Ramos (cell line): ENCODE data around the gene IPPK.
"Not testable (repeated sequence)": the region's sequence is repeated elsewhere in the genome, so short reads cannot be mapped to it uniquely, and the experiment has no call there.

ENCODE experiments used
- in situ Hi-C: fragments of 300-500 bp; cut with MboI; formaldehyde crosslinking; loops from one replicate; pipeline ENCODE4 v1.14.3; 2022; ENCODE audit warnings: low sequenced_read_pairs; ENCODE audit not compliant: unreplicated experiment

Gene IPPK

DNA sequence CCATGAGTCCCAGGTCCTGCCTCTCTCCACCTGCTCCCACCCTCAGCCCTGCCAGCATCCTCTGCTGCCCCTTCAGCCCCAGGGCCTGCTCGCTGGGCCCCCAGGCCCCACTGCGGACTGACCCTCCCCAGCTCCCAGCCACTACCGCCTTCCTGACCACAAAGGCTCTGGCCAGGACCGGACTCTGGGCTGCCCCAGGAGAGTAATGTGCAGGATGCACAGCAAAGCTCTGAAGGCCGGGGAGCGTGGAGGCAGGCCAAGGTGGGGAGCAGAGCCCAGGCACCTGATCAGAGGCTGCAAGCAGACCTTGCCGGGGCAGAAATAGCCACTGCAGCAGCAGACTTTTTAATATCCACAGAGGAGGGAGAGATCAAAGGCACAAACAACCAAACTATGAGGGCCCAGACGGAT lies 27.9 kb downstream of the IPPK start:
- in situ Hi-C loops = loop anchor here (25.0 kb wide), 1 partner anchor 330 kb away; no protein-coding TSS in a partner anchor

DNA sequence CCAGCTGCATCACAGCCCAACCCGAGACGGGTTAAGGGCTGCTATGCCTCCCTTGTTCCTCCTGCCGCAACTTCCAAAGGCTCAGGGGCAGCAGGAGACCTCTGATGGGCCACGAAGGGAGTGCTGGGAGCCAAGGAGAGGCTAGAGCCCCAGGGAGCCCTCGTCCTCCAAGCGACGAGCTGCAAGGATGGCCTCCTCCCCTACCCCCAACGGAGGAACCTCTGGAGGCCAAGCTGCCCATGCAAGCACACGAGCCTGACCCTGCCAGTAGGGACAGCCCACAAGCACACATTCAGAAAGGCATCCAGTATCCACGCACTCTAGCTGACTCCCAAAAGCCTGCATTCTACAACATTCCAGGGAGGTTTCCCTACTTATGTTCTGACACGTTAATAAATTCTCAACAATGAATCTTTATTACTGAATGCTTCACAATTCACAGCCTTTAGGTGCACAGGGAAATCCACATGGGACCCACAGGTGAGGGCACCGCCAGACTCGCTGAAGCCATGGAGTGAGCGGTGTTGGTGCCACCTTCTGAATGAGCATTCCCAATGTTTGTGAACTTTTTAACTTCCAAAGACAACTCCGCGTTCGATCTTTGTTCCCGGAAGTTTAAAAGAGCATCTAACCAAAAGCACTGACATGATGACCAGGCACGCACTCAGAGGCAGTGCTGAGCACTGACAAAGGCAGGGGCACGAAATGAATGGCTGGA lies 28.7 kb downstream of the IPPK start:
- in situ Hi-C loops = loop anchor here (25.0 kb wide), 1 partner anchor 329 kb away; no protein-coding TSS in a partner anchor

DNA sequence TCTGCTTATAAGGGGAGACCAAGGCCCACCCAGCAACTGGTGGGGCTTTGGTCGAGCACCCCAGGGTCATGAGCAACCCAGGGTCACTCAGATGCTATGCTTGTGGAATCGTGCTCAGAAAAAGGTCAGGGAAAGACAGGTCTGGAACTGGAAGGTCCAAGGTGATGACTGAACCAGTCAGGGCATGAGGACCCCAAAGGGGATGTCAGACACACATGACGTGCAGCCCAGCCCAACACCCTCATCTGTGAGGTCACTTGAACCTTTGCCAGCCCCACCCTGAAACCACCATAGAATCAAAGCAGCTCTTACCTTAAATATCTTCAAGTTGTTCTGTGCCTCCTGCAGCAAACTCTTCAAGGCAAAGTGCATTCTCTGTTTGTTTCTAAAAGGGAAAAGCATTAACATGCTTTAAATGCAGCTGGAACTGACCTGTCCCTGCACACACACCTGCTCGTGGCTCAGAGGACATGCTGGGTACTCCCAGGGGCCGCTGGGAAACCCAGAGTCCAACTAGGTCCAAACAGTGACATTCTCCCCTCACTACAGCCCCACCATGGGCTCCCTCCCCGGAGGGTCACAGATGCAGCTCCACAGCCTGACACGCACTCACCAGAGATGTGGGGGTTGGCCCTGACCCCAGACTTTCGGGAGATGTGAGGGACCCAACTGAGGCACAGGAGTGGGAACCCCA lies 29.4 kb downstream of the IPPK start:
- in situ Hi-C loops = loop anchor here (25.0 kb wide), 1 partner anchor 328 kb away; no protein-coding TSS in a partner anchor

DNA sequence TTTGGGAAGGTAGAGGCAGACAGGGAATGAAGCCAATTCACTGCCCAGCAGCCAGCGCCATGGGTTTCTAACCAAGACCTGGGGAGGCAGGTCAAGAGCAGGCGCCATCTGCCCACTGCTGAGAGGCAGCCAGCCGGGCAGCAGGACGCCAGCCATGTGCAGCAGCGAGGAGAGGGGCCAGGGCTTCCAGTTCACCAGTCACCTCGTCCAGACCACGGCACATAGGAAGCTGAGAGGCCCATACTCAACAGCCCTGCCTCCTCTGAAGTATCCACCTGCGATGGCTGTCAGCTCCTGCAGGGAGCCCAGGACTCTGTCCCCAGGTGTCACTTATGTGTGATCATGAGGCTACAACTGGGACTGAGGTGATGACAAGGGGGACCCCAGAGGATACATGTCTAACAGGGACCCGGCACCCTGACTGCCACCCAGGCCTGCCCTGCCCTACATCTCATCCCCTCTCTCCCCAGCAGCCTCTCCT lies 30.1 kb downstream of the IPPK start:
- in situ Hi-C loops = loop anchor here (5.0 to 25.0 kb wide), 2 partner anchors 328 to 503 kb away; no protein-coding TSS in a partner anchor

DNA sequence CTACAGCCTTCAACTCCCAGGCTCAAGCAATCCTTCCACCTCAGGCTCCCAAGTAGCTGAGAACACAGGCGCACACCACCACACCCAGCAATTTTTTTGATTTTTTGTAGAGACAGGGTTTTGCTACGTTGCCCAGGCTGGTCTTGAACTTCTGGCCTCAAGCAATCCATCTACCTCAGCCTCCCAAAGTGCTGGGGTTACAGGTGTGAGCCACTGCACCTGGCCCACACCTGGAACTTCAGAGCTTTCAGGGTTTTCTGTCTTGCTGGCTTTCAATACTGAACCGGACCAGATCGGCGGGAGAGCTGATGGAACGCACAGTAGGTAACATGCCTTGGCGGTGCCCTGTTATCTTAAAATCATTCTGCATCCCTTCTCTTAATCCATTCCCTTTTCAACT lies 30.8 kb downstream of the IPPK start:
- in situ Hi-C loops = loop anchor here (5.0 to 25.0 kb wide), 2 partner anchors 327 to 502 kb away; no protein-coding TSS in a partner anchor

DNA sequence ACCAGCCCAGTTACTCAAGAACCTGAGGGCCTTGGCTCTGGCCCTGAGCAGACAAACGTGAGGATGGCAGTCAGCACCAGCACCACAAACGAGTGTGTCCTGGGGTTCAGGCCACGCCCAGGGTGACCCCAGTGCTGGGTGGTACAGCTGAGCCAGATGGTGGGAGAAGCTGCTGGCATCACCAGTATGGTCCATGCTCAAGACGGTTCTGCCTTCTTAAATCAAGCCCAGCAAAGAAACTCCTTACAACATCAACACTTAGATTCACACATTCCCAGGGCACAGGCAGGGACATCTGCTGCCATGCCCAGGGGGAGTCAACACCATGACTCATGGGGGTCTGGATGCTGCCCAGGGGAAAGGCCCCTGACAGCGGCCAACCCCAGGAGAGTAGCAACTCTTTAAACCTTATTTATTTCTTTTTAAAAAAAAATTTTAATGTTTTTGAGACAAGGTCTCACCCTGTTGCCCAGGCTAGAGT lies 31.3 kb downstream of the IPPK start:
- in situ Hi-C loops = loop anchor here (5.0 to 25.0 kb wide), 2 partner anchors 326 to 501 kb away; no protein-coding TSS in a partner anchor

DNA sequence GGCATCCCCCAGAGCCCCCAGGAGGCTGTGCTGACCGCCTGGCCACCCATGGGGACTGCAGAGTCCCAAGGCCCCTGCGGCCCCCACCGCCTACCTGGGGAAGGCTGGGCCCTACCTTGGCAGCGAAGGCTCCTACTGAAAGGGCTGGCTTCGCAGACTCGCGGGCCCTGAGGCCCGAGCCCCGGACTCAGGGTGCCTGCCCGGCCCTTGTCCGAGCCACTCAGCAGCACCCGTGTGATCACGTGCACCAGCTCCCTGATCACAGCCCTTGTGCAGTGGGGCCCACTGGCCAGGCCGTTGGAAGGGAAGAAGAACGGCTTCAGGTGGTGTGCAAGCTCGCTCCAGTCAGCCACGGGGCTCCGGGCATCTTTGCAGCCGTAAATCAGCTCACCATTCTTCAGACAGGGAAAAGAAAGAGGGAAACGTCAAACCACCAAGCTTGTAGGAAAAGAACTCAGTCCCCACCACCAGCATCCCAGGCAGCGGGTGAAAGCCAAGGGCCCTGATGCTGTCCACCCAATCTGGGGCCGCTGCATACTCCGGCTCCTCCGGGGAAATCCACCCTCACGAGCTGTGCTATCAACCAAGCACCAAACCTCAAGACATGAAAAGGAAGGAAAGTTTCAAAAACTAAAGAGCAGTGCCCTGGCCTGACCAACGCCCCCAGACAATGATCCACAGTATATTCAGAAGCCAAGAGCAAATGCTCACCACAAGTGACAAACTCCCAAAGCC lies 31.9 kb downstream of the IPPK start:
- in situ Hi-C loops = loop anchor here (5.0 to 25.0 kb wide), 2 partner anchors 326 to 501 kb away; no protein-coding TSS in a partner anchor

DNA sequence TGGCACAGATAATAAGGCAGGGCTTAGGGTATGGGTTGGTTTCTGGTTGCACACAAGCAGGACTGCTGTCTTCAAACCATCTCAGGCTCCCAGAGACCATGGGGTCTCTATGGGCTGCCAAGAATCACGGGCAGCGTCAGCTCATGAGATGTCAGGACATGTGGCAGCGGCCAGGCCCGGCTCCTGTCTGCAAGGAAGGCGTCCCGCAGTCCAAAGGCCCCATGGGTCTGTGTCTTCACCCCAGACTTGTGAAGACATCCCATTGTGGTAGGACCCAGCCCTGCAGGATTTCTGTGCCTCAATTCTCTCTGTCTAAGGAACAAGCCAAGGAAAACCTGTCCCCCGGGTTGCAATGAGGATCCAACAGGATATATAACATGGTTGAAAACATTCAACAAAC lies 32.6 kb downstream of the IPPK start:
- in situ Hi-C loops = loop anchor here (5.0 to 25.0 kb wide), 2 partner anchors 325 to 500 kb away; no protein-coding TSS in a partner anchor

DNA sequence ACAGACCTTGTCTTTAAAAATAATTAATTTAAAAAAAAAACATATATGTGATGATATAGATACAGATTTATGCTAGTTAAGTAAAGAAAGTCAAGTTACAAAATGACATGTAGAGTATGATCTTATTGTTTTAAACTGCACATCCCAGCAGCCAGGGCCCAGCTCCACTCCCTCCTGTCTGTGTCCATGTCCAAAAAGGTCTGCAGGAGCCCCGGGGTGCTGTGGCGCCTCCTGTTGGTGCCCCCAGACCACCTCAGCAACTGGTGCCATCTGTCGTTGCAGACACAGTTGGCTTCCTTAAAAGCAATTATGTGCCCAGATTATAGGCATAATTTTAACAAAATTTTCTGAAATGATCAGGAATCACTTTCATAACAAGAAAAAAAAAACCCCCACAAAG lies 33.3 kb downstream of the IPPK start:
- in situ Hi-C loops = loop anchor here (5.0 to 25.0 kb wide), 2 partner anchors 324 to 499 kb away; no protein-coding TSS in a partner anchor

DNA sequence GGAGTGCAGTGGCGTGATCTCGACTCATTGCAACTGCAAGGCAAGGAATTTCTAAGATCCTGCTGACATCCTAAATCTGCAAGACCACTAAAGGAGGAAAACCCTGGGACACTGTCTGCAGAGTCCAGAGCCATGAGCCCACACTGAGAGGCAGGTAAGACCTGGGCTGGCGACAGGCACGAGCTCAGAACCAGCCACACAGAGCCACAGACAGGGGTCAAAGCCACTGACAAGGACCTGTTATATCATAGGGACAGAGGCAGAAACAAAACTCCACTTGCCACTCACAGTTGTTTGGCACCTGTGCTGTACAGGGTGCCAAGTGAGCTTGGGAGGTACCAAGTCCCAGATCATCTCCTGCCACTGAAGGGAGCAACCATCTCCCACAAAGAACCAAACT lies 34.2 kb downstream of the IPPK start:
- in situ Hi-C loops = loop anchor here (5.0 to 25.0 kb wide), 2 partner anchors 323 to 498 kb away; no protein-coding TSS in a partner anchor

DNA sequence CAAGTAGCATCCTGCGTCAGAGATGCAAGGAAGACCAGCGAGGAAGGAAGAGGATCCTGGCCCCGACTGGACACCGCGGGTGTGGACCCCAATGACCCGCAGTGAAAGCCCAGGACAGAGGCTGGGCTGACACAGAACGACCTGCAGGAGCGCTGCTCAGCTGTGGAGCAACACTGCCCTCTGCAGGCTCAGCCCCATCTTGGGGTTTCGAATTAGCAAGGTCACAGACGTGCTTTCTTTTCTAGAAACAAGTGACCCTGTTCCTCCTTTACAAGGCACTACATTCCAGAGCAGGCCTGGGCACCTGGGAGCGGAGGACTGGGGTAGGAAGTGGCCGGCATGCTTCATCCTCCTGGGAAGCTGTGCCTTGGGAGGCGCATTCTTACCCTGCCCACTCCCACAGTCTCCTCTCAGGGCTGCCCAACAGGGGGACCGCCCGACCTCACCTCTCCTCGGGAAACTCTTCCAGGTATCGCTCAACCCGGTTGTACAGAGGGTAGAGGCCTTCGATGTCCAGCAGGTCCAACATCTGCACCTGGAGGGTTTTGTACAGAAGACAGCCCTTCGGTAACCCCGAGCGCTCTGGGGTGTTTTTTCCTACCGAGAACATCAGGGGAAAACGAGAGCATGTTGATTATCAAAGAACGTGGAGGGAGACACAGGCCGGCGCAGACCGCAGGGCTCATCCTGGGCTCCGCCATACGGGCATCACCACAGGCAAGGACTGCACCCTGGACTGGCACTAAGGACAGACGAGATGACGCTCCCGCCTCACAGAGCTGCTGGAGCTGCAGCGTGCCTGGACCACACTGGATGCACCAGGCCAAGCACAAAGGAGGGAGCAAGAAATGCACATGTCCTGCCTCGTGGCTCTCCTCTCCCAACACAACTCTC lies 35.0 kb downstream of the IPPK start:
- in situ Hi-C loops = loop anchor here (5.0 to 25.0 kb wide), 2 partner anchors 323 to 498 kb away; no protein-coding TSS in a partner anchor

DNA sequence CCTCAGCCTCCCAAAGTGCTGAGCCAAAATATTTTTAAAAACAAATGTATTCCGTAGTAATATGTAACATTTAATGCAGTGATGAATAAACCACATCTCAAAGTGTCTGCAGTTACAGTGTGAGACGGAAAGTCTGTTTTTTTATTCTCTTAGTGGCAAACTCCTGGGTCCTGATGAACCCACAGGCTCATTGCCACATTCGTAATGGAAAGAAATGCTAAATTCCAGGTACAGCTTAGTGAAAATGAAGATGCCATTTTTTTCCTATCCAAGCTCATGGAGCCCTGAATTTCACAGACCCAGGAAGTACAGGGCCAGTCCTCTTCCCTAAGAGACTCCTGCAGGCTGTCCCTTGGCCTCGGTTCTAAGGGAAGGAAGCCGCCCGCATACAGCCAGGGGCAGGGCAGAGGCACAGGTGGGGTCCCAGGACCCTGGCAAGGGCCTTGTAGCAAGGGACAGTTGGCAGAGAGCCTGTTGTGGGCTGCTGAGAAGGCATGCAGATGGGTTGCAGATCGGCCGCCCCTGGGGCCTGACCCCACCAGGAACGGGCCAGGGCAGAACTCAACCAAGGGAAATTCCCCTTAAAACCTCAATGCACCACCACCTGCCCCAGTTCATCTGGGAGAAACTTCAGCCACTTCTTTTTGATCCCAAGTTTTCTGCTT lies 36.2 kb downstream of the IPPK start:
- in situ Hi-C loops = loop anchor here (25.0 kb wide), 1 partner anchor 321 kb away; no protein-coding TSS in a partner anchor

DNA sequence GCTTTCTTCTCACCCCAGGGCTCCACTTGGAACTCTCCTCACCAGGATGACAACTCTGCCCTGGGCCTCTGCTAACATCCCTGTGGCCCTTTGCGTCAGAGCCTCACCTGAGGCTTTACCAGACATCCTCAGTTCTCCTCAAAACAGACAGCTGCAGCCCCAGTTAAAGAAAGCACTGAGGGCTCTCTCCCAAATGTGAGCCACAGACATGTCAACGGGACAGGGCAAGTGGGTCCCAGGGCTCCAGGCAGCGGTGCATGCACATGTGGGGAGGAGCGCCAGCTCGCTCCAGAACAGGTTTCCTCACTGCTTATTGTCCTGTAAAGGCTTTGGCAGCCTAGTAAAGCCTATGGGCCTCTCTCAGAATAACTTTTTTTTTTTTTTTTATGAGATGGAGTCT lies 37.3 kb downstream of the IPPK start:
- in situ Hi-C loops = loop anchor here (25.0 kb wide), 1 partner anchor 320 kb away; no protein-coding TSS in a partner anchor

DNA sequence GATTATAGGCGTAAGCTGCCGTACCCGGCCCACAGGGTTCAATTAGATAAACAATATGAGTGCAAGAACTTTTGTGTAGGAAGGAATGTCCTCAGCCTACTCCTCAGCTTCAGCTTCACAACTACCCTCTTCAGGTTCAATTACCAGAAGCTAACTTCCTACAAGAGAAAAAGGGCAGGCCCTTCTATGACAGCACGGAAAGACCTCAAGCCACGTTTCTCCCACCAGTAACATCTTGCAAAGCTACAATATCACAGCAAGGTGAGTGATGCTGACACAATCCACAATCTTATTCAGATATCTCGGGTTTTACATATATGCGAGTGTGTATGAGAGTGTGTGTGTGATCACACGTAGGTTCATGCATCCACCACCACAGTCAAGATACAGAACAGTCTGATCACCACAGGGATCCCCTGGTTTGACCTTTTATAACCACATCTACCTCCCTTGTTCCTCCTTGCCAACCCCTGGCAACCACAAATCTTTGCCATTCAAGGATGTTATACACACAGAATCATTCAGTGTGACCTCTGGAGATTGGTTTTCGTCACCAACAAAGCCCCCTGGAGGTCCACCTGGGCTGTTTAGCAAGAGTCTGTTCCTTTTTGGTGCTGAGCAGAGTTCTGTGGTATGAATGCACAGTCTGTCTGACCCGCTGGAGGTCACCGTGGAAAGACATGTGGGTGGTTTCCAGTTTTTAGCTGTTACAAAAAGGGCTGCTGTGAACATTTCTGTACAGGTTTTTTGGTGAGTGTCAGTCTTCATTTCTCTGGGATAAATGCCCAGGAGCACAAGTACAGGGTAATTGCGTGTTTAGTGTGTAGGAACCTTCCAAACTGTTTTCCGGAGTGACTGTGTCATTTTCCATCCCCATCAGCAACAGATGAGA lies 38.2 kb downstream of the IPPK start:
- in situ Hi-C loops = loop anchor here (25.0 kb wide), 1 partner anchor 319 kb away; no protein-coding TSS in a partner anchor

DNA sequence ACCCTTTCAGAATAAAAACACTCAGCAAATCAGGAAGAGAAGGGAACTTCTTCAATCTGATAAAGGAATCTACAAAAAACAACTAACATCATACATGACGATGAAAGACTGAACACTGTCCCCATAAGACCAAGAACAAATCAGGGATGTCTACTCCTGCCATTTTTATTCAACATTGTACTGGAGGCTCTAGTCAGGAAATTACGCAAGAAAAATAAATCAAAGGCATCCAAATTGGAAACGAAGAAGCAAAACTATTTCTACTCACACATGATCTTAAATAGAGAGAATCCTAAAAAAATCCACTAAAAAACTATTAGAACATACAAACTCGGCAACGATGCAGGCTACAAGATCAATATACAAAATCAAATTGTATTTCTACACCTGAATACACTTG lies 42.3 kb downstream of the IPPK start:
- in situ Hi-C loops = loop anchor here (25.0 kb wide), 1 partner anchor 315 kb away; no protein-coding TSS in a partner anchor

DNA sequence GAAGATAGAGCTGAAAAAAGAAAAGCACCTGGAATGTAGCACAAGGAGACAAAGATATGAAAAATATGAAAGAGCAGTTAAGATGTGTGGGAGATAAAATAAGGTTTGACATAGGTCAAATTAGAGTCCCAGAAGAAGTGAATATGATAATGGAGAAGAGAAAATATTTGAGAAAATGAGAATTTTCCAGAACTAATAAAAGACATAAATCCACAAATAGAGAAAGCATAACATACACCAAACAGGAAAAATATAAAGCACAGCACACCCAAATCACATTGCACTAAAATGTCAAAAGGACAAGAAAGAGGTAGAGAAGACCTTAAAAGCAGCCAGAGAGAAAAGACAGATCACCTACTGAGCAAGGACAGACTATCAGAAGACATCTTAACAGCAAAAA lies 43.4 kb downstream of the IPPK start:
- in situ Hi-C loops = loop anchor here (25.0 kb wide), 1 partner anchor 314 kb away; no protein-coding TSS in a partner anchor

DNA sequence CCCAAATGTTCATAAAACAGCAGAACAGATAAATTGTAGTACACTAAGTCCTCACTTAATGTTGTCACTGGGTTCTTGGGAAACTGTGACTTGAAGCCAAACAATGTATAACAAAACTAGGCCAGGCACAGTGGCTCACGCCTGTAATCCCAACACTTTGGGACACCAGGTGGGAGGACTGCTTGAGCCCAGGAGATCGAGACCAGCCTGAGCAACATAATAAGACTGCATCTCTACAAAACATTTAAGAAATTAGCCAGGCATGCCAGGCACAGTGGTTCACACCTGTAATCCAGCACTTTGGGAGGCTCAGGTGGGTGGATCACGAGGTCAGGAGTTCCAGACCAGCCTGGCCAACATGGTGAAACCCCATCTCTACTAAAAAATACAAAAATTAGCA lies 46.0 kb downstream of the IPPK start:
- in situ Hi-C loops = not testable (repeated sequence)
